Heart right ventricle (tissue), 16 donors: Measurements from ENCODE around the gene FOLR1. TPM values are rescaled to one million over a fixed set of nuclear protein-coding genes. Genes with fewer than 3 reads are reported as not detected.
A peak's percentile ranks its signal among the peaks of the same experiment; 100 is the strongest.

Experiments
- ATAC-seq, 8 donors: fragments of 200-7000 bp; cut with Tn5 transposase; one replicate each; pipeline ENCODE4 v1.9.1; 2020; ENCODE audit warnings: mild to moderate bottlenecking in 8 of 8, moderate library complexity in 8 of 8, moderate number of reproducible peaks in 1 of 8
- DNase-seq, 2 donors: peaks; one replicate each; pipeline ENCODE4 v3.0.0-alpha.2; 2020
- H3K27ac ChIP-seq, 10 donors: fragments of 200-600 bp; sonication (generic) in 2 of 10; one replicate each; pipeline versions ENCODE4 v1.5.0 to v1.8.0; 2020 to 2022; ENCODE audit warnings: mild to moderate bottlenecking in 3 of 10
- H3K27me3 ChIP-seq, 7 donors: fragments of 200-600 bp; one replicate each; pipeline ENCODE4 v1.8.0; 2021 to 2022; ENCODE audit warnings: mild to moderate bottlenecking in 2 of 7
- H3K36me3 ChIP-seq, 9 donors: fragments of 200-600 bp; sonication (generic) in 1 of 9; one replicate each; pipeline versions ENCODE4 v1.5.0 to v1.8.0; 2020 to 2022; ENCODE audit warnings: mild to moderate bottlenecking in 2 of 9
- H3K4me1 ChIP-seq, 9 donors: fragments of 200-600 bp; sonication (generic) in 1 of 9; one replicate each; pipeline versions ENCODE4 v1.5.0 to v1.8.0; 2020 to 2022; ENCODE audit warnings: mild to moderate bottlenecking in 4 of 9
- H3K4me3 ChIP-seq, 10 donors: fragments of 200-600 bp; sonication (generic) in 2 of 10; one replicate each; pipeline versions ENCODE4 v1.5.0 to v1.8.0; 2020 to 2022; ENCODE audit warnings: mild to moderate bottlenecking in 7 of 10, moderate library complexity in 2 of 10
- H3K9me3 ChIP-seq, 11 donors: fragments of 200-600 bp in 10 of 11; sonication (generic) in 2 of 11; one replicate each; pipeline versions ENCODE4 v1.5.0 to v1.8.0; 2013 to 2022; ENCODE audit warnings: mild to moderate bottlenecking in 2 of 11, control low read depth in 1 of 11, moderate library complexity in 1 of 11
- WGBS, 2 donors: extraction: QIAGEN DNeasy Blood & Tissue Kit; methylation state at CpG; one replicate each; pipeline ENCODE4 v1.1.7; 2013; ENCODE audit warnings: inconsistent platforms in 1 of 2; 5-methylcytosine and 5-hydroxymethylcytosine counted together
- intact Hi-C, 10 donors: fragments of 100-400 bp; cut with DNase I; formaldehyde crosslinking; loops; one replicate each; pipeline versions ENCODE4 v1.11.1 to v1.14.2; 2022
- polyA plus RNA-seq, 2 donors: library from polyadenylated mRNA; stranded (reverse); fragments of 200-250 nt; gene quantifications; one replicate each; pipeline ENCODE4 v1.2.3, GENCODE V29; 2013
- total RNA-seq, 10 donors: library from RNA; stranded (reverse); fragmentation: NEBNext Ultra II Directional in 3 of 10; extraction: Animal tissue kit (Norgen Biotek cat#: 25700) in 3 of 10; gene quantifications; one replicate each; pipeline versions ENCODE4 v1.2.1 to v1.2.4, GENCODE V29; 2021 to 2023
- TF ChIP-seq, protein P1 (sequence below), 9 donors: fragments of 200-600 bp; sonication (generic) in 2 of 9; IDR thresholded peaks; one replicate each; pipeline versions ENCODE4 v1.5.0 to v1.8.0; 2021 to 2022; ENCODE audit warnings: antibody characterized with exemption in 9 of 9, mild to moderate bottlenecking in 5 of 9, moderate library complexity in 1 of 9
- donor health status: Arrhythmogenic right ventricular cardiomyopathy.
- donor health status: ischemic (EF 13 %, LVEDD 7.1; RV severe dilation, severe dysfunction).
- donor health status: healthy with polysubstance abuse.
- donor health status: DM: no; HTN: yes; CAD: no.
- donor health status: DM: no; HTN: no; CAD: no.
- donor health status: ischemic (EF 25% LVEDD 6.9; RV normal size, moderate dysfunction).
- donor health status: ischemic (EF 25% LVEDD 5.7; RV mildly dilated, moderate dysfunction).
- donor health status: healthy.
- donor health status: DM: yes; HTN: yes; CAD: no.
- donor health status: Ischemic cardiomyopathy.
- donor health status: ischemic (EF 35%, LVEDD 5.7; RV mildly dilated, moderate dysfunction).
- donor health status: nonischemic (EF 11% LVEDD 7.7; RV severe dilation, severe dysfunction).
- donor health status: DM: yes; HTN: yes; CAD: no.
- donor health status: PGD.
- donor health status: ischemic (EF 29% LVEDD 5.4; RV normal size, mild dysfunction).
- donor health status: nonischemic (EF 23%, LVEDD 6.1; RV moderate dilation, normal function).

FOLR1 gene
- total and polyA plus RNA-seq, 12 donors = 0.16 to 1.4 (median 0.42) TPM; not detected in 3

DNA sequence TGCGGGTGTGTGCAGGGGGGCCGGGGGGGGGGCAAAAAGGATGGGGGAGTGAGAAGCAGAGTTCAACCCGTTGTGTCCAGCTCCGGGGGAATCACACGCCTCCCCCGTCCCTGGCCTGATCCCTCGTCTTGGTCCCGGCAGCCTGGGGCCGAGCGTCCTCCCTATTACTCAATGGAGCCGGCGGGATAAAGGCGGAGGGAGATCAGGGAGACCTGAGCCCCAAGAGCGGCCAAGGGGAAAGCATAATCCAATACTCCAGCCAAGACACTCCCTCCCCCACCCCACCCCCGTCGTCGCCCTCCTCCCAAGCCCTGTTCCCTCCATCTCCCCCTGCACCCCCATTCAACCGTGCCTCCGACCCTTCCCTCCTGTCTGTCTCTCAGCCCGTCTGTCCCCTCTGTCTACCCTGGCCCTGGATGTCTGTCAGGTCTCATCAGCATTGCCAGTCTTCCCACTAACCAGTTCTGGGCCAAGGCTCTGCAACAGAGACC lies 49.4 kb downstream of the FOLR1 start:
- peaks cover 10 to 61% (median 37%) of the 10 kb centered on the region in 9 donors for H3K4me1 ChIP-seq
- no peaks in the 10 kb centered on the region for H3K9me3 ChIP-seq
- 18 to 28% methylated on average over 19 to 20 of the region's 20 CpGs for WGBS, 2 donors
- ATAC-seq (no peak), DNase-seq (no peak)
- intact Hi-C loops = loop anchor here in 1 of 10 donors (5.0 kb wide), 1 partner anchor 171 kb away; no protein-coding TSS in a partner anchor
- TF ChIP-seq, protein P1, sequence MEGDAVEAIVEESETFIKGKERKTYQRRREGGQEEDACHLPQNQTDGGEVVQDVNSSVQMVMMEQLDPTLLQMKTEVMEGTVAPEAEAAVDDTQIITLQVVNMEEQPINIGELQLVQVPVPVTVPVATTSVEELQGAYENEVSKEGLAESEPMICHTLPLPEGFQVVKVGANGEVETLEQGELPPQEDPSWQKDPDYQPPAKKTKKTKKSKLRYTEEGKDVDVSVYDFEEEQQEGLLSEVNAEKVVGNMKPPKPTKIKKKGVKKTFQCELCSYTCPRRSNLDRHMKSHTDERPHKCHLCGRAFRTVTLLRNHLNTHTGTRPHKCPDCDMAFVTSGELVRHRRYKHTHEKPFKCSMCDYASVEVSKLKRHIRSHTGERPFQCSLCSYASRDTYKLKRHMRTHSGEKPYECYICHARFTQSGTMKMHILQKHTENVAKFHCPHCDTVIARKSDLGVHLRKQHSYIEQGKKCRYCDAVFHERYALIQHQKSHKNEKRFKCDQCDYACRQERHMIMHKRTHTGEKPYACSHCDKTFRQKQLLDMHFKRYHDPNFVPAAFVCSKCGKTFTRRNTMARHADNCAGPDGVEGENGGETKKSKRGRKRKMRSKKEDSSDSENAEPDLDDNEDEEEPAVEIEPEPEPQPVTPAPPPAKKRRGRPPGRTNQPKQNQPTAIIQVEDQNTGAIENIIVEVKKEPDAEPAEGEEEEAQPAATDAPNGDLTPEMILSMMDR (IDR thresholded peaks at IDR 0.05) = no peak
- H3K27me3 ChIP-seq = peaks cover 13 to 80% (median 61%) of the 10 kb centered on the region in 7 donors
- no peak overlapping the region for H3K4me3 ChIP-seq
- no peak overlapping the region for H3K27ac ChIP-seq
- H3K36me3 ChIP-seq = peaks cover 0 to 23% (median 14%) of the 10 kb centered on the region in 9 donors

GRCh38 chr11:72242141-72242540 lies 50.2 kb downstream of the FOLR1 start:
- WGBS, 2 donors = 93 to 94% methylated on average over 2 of the region's 2 CpGs
- ATAC-seq (no peak), DNase-seq (no peak)
- no peak overlapping the region for H3K4me3 ChIP-seq
- peaks cover 13 to 88% (median 69%) of the 10 kb centered on the region in 7 donors for H3K27me3 ChIP-seq
- no peak overlapping the region for H3K27ac ChIP-seq
- TF ChIP-seq, protein P1 (IDR thresholded peaks at IDR 0.05) = no peak
- no peaks in the 10 kb centered on the region for H3K9me3 ChIP-seq
- intact Hi-C loops = loop anchor here in 1 of 10 donors (5.0 kb wide), 1 partner anchor 170 kb away; no protein-coding TSS in a partner anchor
- H3K4me1 ChIP-seq = peaks cover 10 to 55% (median 37%) of the 10 kb centered on the region in 9 donors
- peaks cover 0 to 15% (median 6%) of the 10 kb centered on the region in 9 donors for H3K36me3 ChIP-seq

DNA sequence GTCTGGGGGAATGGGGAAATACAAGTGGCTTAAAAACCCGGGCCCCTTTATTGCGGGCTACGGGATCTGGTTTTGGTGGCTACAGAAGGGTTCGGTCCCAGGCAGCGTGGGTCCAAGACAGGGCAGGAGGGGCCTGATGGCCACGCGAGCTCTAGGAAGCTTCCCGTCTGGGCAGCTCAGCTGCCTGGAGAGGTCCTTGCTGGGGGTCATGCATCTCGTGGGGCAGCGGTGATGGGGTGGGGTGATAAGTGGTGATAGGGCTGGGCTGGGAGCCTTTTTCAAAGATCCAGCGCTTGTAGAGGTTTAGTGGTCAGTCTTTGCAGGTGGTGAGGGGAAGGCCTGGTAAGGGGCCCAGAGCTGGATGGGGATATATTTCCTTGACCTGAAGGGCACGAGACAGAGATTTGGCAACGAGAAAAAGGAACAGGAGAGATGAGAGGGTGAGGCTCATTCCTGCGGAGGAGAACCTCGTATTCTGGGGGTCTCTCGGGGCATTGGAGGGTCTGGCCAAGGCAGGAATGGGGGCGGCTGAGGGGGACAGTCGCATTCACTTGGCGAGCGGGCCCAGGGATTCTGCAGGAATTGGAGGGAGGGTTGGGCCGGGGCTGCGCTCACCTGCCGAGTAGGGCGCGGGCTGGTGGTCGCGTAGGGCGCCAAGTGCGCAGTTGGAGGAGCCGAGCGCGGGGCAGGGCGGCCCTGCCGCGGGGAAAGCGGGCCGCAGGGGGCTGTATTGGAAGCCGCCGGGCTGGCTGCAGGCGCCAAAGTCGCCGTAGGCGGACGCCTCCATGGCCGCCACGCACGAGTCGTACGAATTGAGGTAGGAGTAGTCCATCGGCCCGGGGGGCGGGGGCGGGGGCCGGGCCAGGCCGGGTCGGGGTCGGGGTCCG lies 51.5 kb downstream of the FOLR1 start:
- peaks cover 13 to 100% (median 82%) of the 10 kb centered on the region in 7 donors for H3K27me3 ChIP-seq
- TF ChIP-seq, protein P1 (IDR thresholded peaks at IDR 0.05) = no peak
- no peak for ATAC-seq
- H3K4me1 ChIP-seq = peaks cover 10 to 43% (median 35%) of the 10 kb centered on the region in 9 donors
- peak overlapping the region in 8 of 10 donors; percentile 2 to 46 (median 30) for H3K4me3 ChIP-seq
- no peak for DNase-seq
- H3K36me3 ChIP-seq = peaks cover 0 to 2% (median 0%) of the 10 kb centered on the region in 9 donors
- H3K27ac ChIP-seq = no peak overlapping the region
- 21 to 23% methylated on average over 39 to 58 of the region's 58 CpGs for WGBS, 2 donors
- intact Hi-C loops = loop anchor here in 1 of 10 donors (5.0 kb wide), 1 partner anchor 169 kb away; no protein-coding TSS in a partner anchor
- H3K9me3 ChIP-seq = no peaks in the 10 kb centered on the region

- Histone ChIP-seq H3K4me1 (peaks cover 10 to 37% (median 29%) of the 10 kb centered on the region in 9 donors), H3K27ac (no peak within 1 kb of the TSS), H3K9me3 (no peaks in the 10 kb centered on the region), H3K36me3 (no peaks in the 10 kb centered on the region), H3K27me3 (peaks cover 13 to 99% (median 86%) of the 10 kb centered on the region in 7 donors), H3K4me3 (peak within 1 kb of the TSS in 9 of 10 donors; percentile 2 to 46 (median 30))
- 1% methylated on average over 24 to 37 of the region's 37 CpGs for whole genome bisulfite sequencing, 2 donors
- TF ChIP-seq, protein P1 (IDR thresholded peaks at IDR 0.05) = no peak
- DNase-seq (peak in 1 of 2 donors; percentile 4), ATAC-seq (no peak)
- intact Hi-C loops = loop anchor here in 1 of 10 donors (5.0 kb wide), 1 partner anchor 168 kb away; no protein-coding TSS in a partner anchor
Measured at GRCh38 chr11:72244060-72244360, 52.1 kb downstream of the FOLR1 start, which contains the start of gene PHOX2A. TSS of gene PHOX2A (minus strand) at chr11:72244176. CDS start at chr11:72244004, 172 bp downstream.
